ENCODE data around the gene PRCP. TPM values are rescaled to one million over a fixed set of nuclear protein-coding genes. Genes with fewer than 3 reads are reported as not detected.

PRCP gene
- total and polyA plus RNA-seq, 2 donors (not counting 3 experiments of a cell fraction or from before 2014, with no cell fraction given) = 170 to 277 TPM

GRCh38 chr11:82942376-82942775 is 42.1 kb upstream of the PRCP start:
- Histone ChIP-seq H3K4me2 (ENCODE audit: insufficient read depth, low read length) (no peak overlapping the region), H3K79me2 (ENCODE audit: control insufficient read depth, insufficient read depth, low read length) (no peaks in the 10 kb centered on the region), H3K4me3 (replicated peaks in 1 of 3; ENCODE audit: insufficient read depth in 1 of 3, low read depth in 1 of 3, low read length in 3 of 3) (no peak overlapping the region), H3K9me1 (replicated peaks; ENCODE audit: control insufficient read depth, extremely low read depth, insufficient read depth, low read length) (no peaks in the 10 kb centered on the region), H3K27ac (ENCODE audit: insufficient read depth, low read depth, low read length) (no peak overlapping the region), H3K27me3 (ENCODE audit: control insufficient read depth in 2 of 2, insufficient read depth in 2 of 2, low read length in 2 of 2) (no peaks in the 10 kb centered on the region), H2AFZ (ENCODE audit: low read depth, low read length) (no peak overlapping the region), H3K36me3 (ENCODE audit: control insufficient read depth in 2 of 2, extremely low read depth in 1 of 2, insufficient read depth in 2 of 2, low read length in 2 of 2) (no peaks in the 10 kb centered on the region), H4K20me1 (replicated peaks; ENCODE audit: control insufficient read depth, extremely low read depth, insufficient read depth, low read length) (no peaks in the 10 kb centered on the region), H3K9ac (replicated peaks; ENCODE audit: extremely low read depth, insufficient read depth, low read length) (no peak overlapping the region), H3K9me3 (replicated peaks; ENCODE audit: control insufficient read depth, insufficient read depth, low read length) (no peaks in the 10 kb centered on the region), H3K4me1 (ENCODE audit: control insufficient read depth, extremely low read depth, insufficient read depth, low read length) (no peaks in the 10 kb centered on the region)
- dilution Hi-C loops (cut with MboI; ENCODE audit: extremely low pct_ligation_motif_present, low sequenced_read_pairs) = no loop called here
- BruUV-seq (replicated peaks) = no TSS peak
- CTCF ChIA-PET = interaction anchor here (1.0 to 1.8 kb wide), 5 partner anchors 10 to 19 kb away, joined by 3 to 7 read pairs (median 4); no protein-coding TSS in a partner anchor
- TF ChIP-seq POLR2AphosphoS5 (IDR thresholded peaks at IDR 0.05; ENCODE audit: insufficient read depth, low read depth, low read length) (no peak), EZH2 (IDR thresholded peaks at IDR 0.05; ENCODE audit: borderline replicate concordance, low read depth, low read length, severe bottlenecking) (no peak), FOS (IDR thresholded peaks at IDR 0.05; ENCODE audit: borderline replicate concordance, insufficient read depth, low read length) (no peak), MYC (IDR thresholded peaks at IDR 0.05; ENCODE audit: low read depth, low read length) (no peak), GATA2 (IDR thresholded peaks at IDR 0.05; ENCODE audit: insufficient read depth, insufficient read length, low read depth, low read length) (no peak), JUN (IDR thresholded peaks at IDR 0.05; ENCODE audit: borderline replicate concordance, insufficient read depth, insufficient read length, low read depth) (no peak), CTCF (IDR thresholded peaks at IDR 0.05; ENCODE audit: extremely low read depth in 1 of 2, insufficient read depth in 1 of 2, low read depth in 1 of 2, low read length in 2 of 2) (no peak), POLR2A (IDR thresholded peaks at IDR 0.05; ENCODE audit: low read depth, low read length) (no peak)
- TF ChIP-seq, protein P1, sequence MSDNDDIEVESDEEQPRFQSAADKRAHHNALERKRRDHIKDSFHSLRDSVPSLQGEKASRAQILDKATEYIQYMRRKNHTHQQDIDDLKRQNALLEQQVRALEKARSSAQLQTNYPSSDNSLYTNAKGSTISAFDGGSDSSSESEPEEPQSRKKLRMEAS (IDR thresholded peaks at IDR 0.05; ENCODE audit: insufficient read depth, insufficient read length) = no peak
- DNase-seq (ENCODE audit: low read depth, low spot score) (no peak), FAIRE-seq (no peak)
- POLR2A ChIA-PET = no interaction called here
- intact Hi-C loops (cut with micrococcal nuclease) = no loop called here

All from endothelial cell of umbilical vein (primary cell).